K562 (cell line): ENCODE data around the gene CEP170.

Experiments
- ADNP ChIP-seq: fragments of 200-800 bp; sonication (Bioruptor generic); IDR thresholded peaks from 2 replicates; pipeline ENCODE4 v1.6.1; 2016; ENCODE audit warnings: missing genetic modification characterization, missing compliant biosample characterization
- CHD1 ChIP-seq: fragments of 200-600 bp; sonication (generic); IDR thresholded peaks from one replicate; pipeline ENCODE4 v1.6.1; 2012; ENCODE audit warnings: mild to moderate bottlenecking, moderate library complexity, low read length, inconsistent platforms
- KDM4B ChIP-seq, 2 experiments: fragments of 450-650 bp in 1 of 2; sonication (generic) in 1 of 2; IDR thresholded peaks; 2 replicates each; pipeline ENCODE4 v1.6.1; 2016 to 2017; ENCODE audit warnings: borderline replicate concordance in 2 of 2, antibody characterized with exemption in 1 of 2, low read depth in 1 of 2, mild to moderate bottlenecking in 1 of 2
- RFX1 ChIP-seq: fragments of 450-650 bp; IDR thresholded peaks from 2 replicates; pipeline ENCODE4 v1.6.1; 2016; ENCODE audit warnings: mild to moderate bottlenecking, moderate library complexity
- YY1 ChIP-seq, 3 experiments: IDR thresholded peaks; 2 replicates each; pipeline ENCODE4 v1.6.1; 2011; ENCODE audit warnings: low read length in 2 of 3, mild to moderate bottlenecking in 2 of 3, moderate library complexity in 2 of 3, borderline replicate concordance in 1 of 3, control low read depth in 1 of 3, low read depth in 1 of 3; ENCODE audit not compliant: insufficient read depth in 3 of 3, insufficient replicate concordance in 2 of 3, control insufficient read depth in 1 of 3, insufficient read length in 1 of 3; ENCODE audit errors: extremely low read depth in 1 of 3
- ZNF263 ChIP-seq: sonication (generic); formaldehyde crosslinking; IDR thresholded peaks from 2 replicates; pipeline ENCODE4 v1.8.0; 2022; ENCODE audit warnings: mild to moderate bottlenecking, missing genetic modification reagents, borderline replicate concordance
- ZNF384 ChIP-seq: IDR thresholded peaks from 2 replicates; pipeline ENCODE4 v1.6.1; 2012; ENCODE audit warnings: low read depth, low read length, improper control_type of control experiment
- TF ChIP-seq, protein P1 (sequence below): sonication (generic); formaldehyde crosslinking; IDR thresholded peaks from 2 replicates; pipeline ENCODE4 v1.9.0; 2022; ENCODE audit warnings: mild to moderate bottlenecking, missing genetic modification reagents

DNA sequence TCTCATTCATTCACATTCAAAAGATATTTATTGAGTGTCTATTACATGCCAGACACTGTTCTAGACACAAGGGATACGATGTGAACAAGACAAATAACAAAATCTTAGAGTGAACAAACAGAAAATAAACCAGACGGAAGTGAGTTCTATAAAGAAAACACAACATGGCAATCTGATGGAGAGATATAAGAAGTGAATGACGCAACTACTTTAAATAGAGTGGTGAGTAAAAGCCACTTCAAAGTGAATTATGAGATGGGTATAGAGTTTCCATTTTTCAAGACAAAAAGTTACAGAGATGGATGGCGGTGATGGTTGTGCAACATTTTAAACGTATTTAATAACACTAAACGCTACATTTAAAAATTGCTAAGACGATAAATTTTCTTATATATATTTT lies 75.4 kb downstream of the CEP170 start:
- TF ChIP-seq, protein P1, sequence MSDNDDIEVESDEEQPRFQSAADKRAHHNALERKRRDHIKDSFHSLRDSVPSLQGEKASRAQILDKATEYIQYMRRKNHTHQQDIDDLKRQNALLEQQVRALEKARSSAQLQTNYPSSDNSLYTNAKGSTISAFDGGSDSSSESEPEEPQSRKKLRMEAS (CRISPR knock-in tag) = no peak
- TF ChIP-seq ZNF384 (no peak), YY1 (IDR thresholded peaks at IDR 0.05; ENCODE audit: borderline replicate concordance in 1 of 3, control insufficient read depth in 1 of 3, extremely low read depth in 1 of 3, insufficient read depth in 3 of 3, insufficient read length in 1 of 3, insufficient replicate concordance in 2 of 3, low read depth in 1 of 3, low read length in 2 of 3) (no peak), RFX1 (no peak), ADNP (tag) (no peak), KDM4B (IDR thresholded peaks at IDR 0.05; ENCODE audit: borderline replicate concordance in 2 of 2, low read depth in 1 of 2) (no peak), CHD1 (no peak), ZNF263 (CRISPR knock-in tag) (no peak)
